ENCODE measurements around the gene DNAJC9. TPM values are rescaled to one million over a fixed set of nuclear protein-coding genes. Genes with fewer than 3 reads are reported as not detected.

The DNAJC9 gene
- polyA plus RNA-seq = 79.5 and 88.0 TPM in 2 replicates
- 55.3 and 59.3 TPM in 2 replicates for polyA minus RNA-seq

GRCh38 chr10:73246646-73247508, at the start of gene DNAJC9:
TSS of gene DNAJC9 (minus strand) at chr10:73247255. CDS start at chr10:73247189, 66 bp downstream.
- no peaks in the 10 kb centered on the region for H3K9me3 ChIP-seq (ENCODE audit: low read length)
- H3K79me2 ChIP-seq (replicated peaks; ENCODE audit: insufficient read depth, low read length) = peaks cover 34% of the 10 kb centered on the region
- no peaks in the 10 kb centered on the region for H3K27me3 ChIP-seq (ENCODE audit: insufficient read depth, low read depth, low read length)
- peak within 1 kb of the TSS; percentile 65 for H3K9ac ChIP-seq (ENCODE audit: low read length)
- peak within 1 kb of the TSS; percentile 96 for H3K4me2 ChIP-seq (ENCODE audit: low read length)
- H3K36me3 ChIP-seq (ENCODE audit: insufficient read depth, low read length) = no peaks in the 10 kb centered on the region
- H3F3A ChIP-seq (ENCODE audit: insufficient read depth, low read length, poor library complexity, severe bottlenecking) = no peaks in the 10 kb centered on the region
- H2AFZ ChIP-seq (ENCODE audit: low read depth, low read length) = peak within 1 kb of the TSS; percentile 48
- H3K9me2 ChIP-seq (ENCODE audit: insufficient read depth, low read length) = no peaks in the 10 kb centered on the region
- no peaks in the 10 kb centered on the region for H4K20me1 ChIP-seq (ENCODE audit: insufficient read depth)
- TF ChIP-seq MXI1 (conservative IDR thresholded peaks at IDR 0.05; ENCODE audit: poor library complexity, severe bottlenecking) (peak; percentile 95), TAF1 (IDR thresholded peaks at IDR 0.05; ENCODE audit: low read depth) (no peak), RAD21 (conservative IDR thresholded peaks at IDR 0.05) (peak; percentile 22), REST (IDR thresholded peaks at IDR 0.05; ENCODE audit: borderline replicate concordance) (peak; percentile 40), POLR2AphosphoS5 (IDR thresholded peaks at IDR 0.05) (peak; percentile 55), SMC3 (conservative IDR thresholded peaks at IDR 0.05; ENCODE audit: poor library complexity) (peak; percentile 31), EZH2 (IDR thresholded peaks at IDR 0.05; ENCODE audit: borderline replicate concordance, insufficient read depth, low read length, poor library complexity, severe bottlenecking) (no peak), EP300 (conservative IDR thresholded peaks at IDR 0.05; ENCODE audit: poor library complexity, severe bottlenecking) (peak; percentile 28)
- TF ChIP-seq, protein P1, sequence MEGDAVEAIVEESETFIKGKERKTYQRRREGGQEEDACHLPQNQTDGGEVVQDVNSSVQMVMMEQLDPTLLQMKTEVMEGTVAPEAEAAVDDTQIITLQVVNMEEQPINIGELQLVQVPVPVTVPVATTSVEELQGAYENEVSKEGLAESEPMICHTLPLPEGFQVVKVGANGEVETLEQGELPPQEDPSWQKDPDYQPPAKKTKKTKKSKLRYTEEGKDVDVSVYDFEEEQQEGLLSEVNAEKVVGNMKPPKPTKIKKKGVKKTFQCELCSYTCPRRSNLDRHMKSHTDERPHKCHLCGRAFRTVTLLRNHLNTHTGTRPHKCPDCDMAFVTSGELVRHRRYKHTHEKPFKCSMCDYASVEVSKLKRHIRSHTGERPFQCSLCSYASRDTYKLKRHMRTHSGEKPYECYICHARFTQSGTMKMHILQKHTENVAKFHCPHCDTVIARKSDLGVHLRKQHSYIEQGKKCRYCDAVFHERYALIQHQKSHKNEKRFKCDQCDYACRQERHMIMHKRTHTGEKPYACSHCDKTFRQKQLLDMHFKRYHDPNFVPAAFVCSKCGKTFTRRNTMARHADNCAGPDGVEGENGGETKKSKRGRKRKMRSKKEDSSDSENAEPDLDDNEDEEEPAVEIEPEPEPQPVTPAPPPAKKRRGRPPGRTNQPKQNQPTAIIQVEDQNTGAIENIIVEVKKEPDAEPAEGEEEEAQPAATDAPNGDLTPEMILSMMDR (IDR thresholded peaks at IDR 0.05; ENCODE audit: poor library complexity, severe bottlenecking) = peak; percentile 53
- peak within 1 kb of the TSS; percentile 93 for H3K4me3 ChIP-seq (ENCODE audit: low read length)
- peak within 1 kb of the TSS; percentile 59 for H3K27ac ChIP-seq (ENCODE audit: low read length)

- H3K9me2 ChIP-seq (ENCODE audit: insufficient read depth, low read length) = no peaks in the 10 kb centered on the region
- no peak overlapping the region for H3K4me2 ChIP-seq (ENCODE audit: low read length)
- H3K36me3 ChIP-seq (ENCODE audit: insufficient read depth, low read length) = no peaks in the 10 kb centered on the region
- H3K4me3 ChIP-seq (ENCODE audit: low read length) = no peak overlapping the region
- no peak overlapping the region for H3K9ac ChIP-seq (ENCODE audit: low read length)
- no peaks in the 10 kb centered on the region for H4K20me1 ChIP-seq (ENCODE audit: insufficient read depth)
- H3F3A ChIP-seq (ENCODE audit: insufficient read depth, low read length, poor library complexity, severe bottlenecking) = no peaks in the 10 kb centered on the region
- no peaks in the 10 kb centered on the region for H3K9me3 ChIP-seq (ENCODE audit: low read length)
- TF ChIP-seq, protein P1 (IDR thresholded peaks at IDR 0.05; ENCODE audit: poor library complexity, severe bottlenecking) = no peak
- TF ChIP-seq EP300 (conservative IDR thresholded peaks at IDR 0.05; ENCODE audit: poor library complexity, severe bottlenecking) = no peak
- no peak for TF ChIP-seq EZH2 (IDR thresholded peaks at IDR 0.05; ENCODE audit: borderline replicate concordance, insufficient read depth, low read length, poor library complexity, severe bottlenecking)
- H3K27me3 ChIP-seq (ENCODE audit: insufficient read depth, low read depth, low read length) = no peaks in the 10 kb centered on the region
- H3K79me2 ChIP-seq (replicated peaks; ENCODE audit: insufficient read depth, low read length) = no peaks in the 10 kb centered on the region
- no peak overlapping the region for H2AFZ ChIP-seq (ENCODE audit: low read depth, low read length)
- H3K27ac ChIP-seq (ENCODE audit: low read length) = no peak overlapping the region
Observed at GRCh38 chr10:73293461-73293860, 46.4 kb upstream of the DNAJC9 start.

Measured in neural cell (in vitro differentiated cells).